ENCODE results near the gene COTL1. TPM values are rescaled to one million over a fixed set of nuclear protein-coding genes. Genes with fewer than 3 reads are reported as not detected.
"Not testable (repeated sequence)": the region's sequence is repeated elsewhere in the genome, so short reads cannot be mapped to it uniquely, and the experiment has no call there.

Gene COTL1
- polyA plus RNA-seq, 4 donors = 65.9 to 144 (median 141) TPM

GRCh38 chr16:84643674-84644073 lies 25.8 kb upstream of the COTL1 start:
- no peak for DNase-seq (ENCODE audit: low read depth in 4 of 4, low spot score in 3 of 4)

GRCh38 chr16:84643180-84643583 lies 25.3 kb upstream of the COTL1 start:
- DNase-seq (ENCODE audit: low read depth in 4 of 4, low spot score in 3 of 4) = no peak

- DNase-seq (ENCODE audit: low read depth in 4 of 4, low spot score in 3 of 4) = no peak
Observed at GRCh38 chr16:84641643-84642358, 23.9 kb upstream of the COTL1 start.

- no peak for DNase-seq (ENCODE audit: low read depth in 4 of 4, low spot score in 3 of 4)
Observed at GRCh38 chr16:84640145-84640544, 22.3 kb upstream of the COTL1 start.

GRCh38 chr16:84638231-84638806 lies 20.4 kb upstream of the COTL1 start:
- no peak for DNase-seq (ENCODE audit: low read depth in 4 of 4, low spot score in 3 of 4)

GRCh38 chr16:84637709-84638108 lies 19.8 kb upstream of the COTL1 start:
- no peak for DNase-seq (ENCODE audit: low read depth in 4 of 4, low spot score in 3 of 4)

GRCh38 chr16:84635702-84636101 lies 17.8 kb upstream of the COTL1 start:
- DNase-seq (ENCODE audit: low read depth in 4 of 4, low spot score in 3 of 4) = no peak

GRCh38 chr16:84633622-84634021 lies 15.7 kb upstream of the COTL1 start:
- no peak for DNase-seq (ENCODE audit: low read depth in 4 of 4, low spot score in 3 of 4)

GRCh38 chr16:84632862-84633261 lies 15.0 kb upstream of the COTL1 start:
- not testable (repeated sequence) for DNase-seq (ENCODE audit: low read depth in 4 of 4, low spot score in 3 of 4)

GRCh38 chr16:84631886-84632285 lies 14.0 kb upstream of the COTL1 start:
- DNase-seq (ENCODE audit: low read depth in 4 of 4, low spot score in 3 of 4) = no peak

GRCh38 chr16:84631153-84631466 lies 13.2 kb upstream of the COTL1 start:
- no peak for DNase-seq (ENCODE audit: low read depth in 4 of 4, low spot score in 3 of 4)

- no peak for DNase-seq (ENCODE audit: low read depth in 4 of 4, low spot score in 3 of 4)
Observed at GRCh38 chr16:84630446-84631152, 12.7 kb upstream of the COTL1 start.

- no peak for DNase-seq (ENCODE audit: low read depth in 4 of 4, low spot score in 3 of 4)
Observed at GRCh38 chr16:84630009-84630408, 12.1 kb upstream of the COTL1 start.

GRCh38 chr16:84629580-84629979 lies 11.7 kb upstream of the COTL1 start:
- no peak for DNase-seq (ENCODE audit: low read depth in 4 of 4, low spot score in 3 of 4)

GRCh38 chr16:84628226-84628731 lies 10.4 kb upstream of the COTL1 start:
- no peak for DNase-seq (ENCODE audit: low read depth in 4 of 4, low spot score in 3 of 4)

- no peak for DNase-seq (ENCODE audit: low read depth in 4 of 4, low spot score in 3 of 4)
Observed at GRCh38 chr16:84625556-84625955, 7.7 kb upstream of the COTL1 start.

- DNase-seq (ENCODE audit: low read depth in 4 of 4, low spot score in 3 of 4) = not testable (repeated sequence)
Observed at GRCh38 chr16:84620913-84621312, 3.0 kb upstream of the COTL1 start.

- no peak for DNase-seq (ENCODE audit: low read depth in 4 of 4, low spot score in 3 of 4)
Observed at GRCh38 chr16:84618581-84619460, 943 bp upstream of the COTL1 start.

- no peak for DNase-seq (ENCODE audit: low read depth in 4 of 4, low spot score in 3 of 4)
Observed at GRCh38 chr16:84617041-84617790, 662 bp downstream of the COTL1 start.

- DNase-seq (ENCODE audit: low read depth in 4 of 4, low spot score in 3 of 4) = no peak
Observed at GRCh38 chr16:84616515-84616914, 1.4 kb downstream of the COTL1 start.
